HTR-8/SVneo (cell line): ENCODE results near the gene DBNL.

Source experiments
- DNase-seq: peaks from one replicate; pipeline ENCODE4 v3.0.0; 2011; ENCODE audit warnings: low spot score, mixed read lengths; ENCODE audit not compliant: insufficient read length
- FAIRE-seq: peaks from 2 replicates; lab custom pipeline; 2011; peaks lifted over from hg19 to GRCh38; lab: Jason Lieb, UNC

Gene DBNL

DNA sequence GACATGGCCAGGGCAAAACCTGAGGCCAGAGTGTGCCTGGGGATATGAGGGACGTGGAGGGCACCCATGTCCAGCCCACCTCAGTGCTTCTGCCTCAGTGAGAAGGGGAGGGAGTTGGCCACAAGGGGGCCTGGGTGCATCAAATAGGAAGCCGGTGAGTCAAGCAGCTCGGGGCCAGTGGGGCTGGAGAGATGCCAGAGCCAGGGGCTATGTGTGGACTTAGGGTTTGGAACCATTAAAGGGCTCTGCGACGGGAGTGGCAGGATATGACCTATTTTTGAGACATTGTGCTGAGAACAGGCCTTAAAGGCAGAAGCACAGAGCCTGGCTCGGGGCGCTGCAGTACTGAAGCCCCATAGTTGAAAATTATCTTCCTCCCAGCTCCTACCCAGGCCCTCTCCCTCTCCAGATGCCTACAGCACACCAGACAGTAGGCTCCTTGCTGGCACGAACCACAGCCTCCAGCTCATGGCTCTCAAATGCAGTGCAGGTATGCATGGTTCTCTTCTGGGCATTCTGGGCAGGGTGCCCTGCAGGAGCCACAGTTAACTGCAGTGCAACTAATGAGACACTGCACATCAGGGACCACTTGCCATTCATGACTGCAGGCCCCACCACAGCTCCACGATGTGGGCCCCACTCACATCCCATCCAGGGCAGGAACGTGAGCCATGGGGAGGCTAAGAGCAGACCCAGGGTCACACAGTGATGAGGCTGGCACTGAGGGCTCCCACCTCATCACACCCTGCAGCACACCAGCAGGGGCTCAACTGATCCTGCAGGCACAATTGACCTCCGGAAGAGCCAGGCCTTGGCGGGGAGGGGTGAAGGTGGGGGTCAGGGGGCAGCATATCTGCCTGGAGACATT, 28.1 kb downstream of the DBNL start:
- DNase-seq (peak; percentile 89), FAIRE-seq (no peak)

DNA sequence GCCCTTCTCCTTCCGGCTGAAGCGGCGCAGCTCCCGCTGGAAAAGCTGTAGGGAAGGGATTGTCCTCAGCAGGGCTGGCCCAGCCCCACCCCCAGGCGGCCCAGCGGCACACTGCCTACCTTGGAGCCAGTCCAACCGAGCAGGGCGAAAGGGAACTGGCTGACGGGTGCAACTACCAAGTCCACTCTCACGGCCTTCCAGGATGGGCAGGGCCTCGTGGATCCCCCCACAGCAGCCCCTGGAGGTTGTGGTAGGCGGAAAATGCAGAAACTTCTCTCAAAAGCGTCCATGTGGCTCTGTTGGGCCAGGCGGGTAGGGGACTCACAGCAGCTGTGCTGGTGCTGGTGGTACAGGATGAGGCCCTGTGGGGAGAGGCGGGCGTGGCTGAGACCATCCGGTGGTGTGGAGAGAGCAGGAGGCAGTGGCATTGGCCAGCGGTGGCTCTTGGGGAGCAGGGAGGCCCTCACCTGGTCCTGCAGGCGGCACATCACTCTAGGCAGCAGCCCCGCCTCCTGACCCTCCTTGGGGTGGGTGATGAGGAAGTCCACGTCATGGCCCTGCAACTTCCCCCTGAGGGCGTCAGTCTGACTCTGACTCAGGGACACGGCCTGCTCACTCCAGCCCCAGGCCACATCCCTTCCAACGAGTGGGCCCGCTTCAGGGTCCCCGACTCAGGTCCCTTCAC, 29.3 kb downstream of the DBNL start:
- peak; percentile 60 for DNase-seq
- peak; percentile 81 for FAIRE-seq

DNA sequence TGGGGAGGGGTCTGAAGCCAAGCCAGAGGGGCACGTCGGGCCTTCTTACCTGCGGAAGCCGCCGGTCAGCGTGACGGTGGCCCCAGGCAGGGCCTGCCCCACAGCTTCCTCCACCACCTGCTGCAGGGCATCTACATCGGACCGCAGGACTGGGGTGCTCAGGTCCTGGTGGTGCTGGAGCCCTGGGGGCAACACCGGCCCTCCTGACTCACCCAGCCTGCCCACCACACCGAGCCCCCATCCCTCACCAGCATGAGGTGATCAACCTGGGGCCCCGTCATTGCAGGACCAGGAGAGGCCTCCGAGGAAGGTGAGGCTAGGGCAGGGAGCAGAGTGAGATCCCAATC, 29.8 kb downstream of the DBNL start:
- FAIRE-seq, result no peak

DNA sequence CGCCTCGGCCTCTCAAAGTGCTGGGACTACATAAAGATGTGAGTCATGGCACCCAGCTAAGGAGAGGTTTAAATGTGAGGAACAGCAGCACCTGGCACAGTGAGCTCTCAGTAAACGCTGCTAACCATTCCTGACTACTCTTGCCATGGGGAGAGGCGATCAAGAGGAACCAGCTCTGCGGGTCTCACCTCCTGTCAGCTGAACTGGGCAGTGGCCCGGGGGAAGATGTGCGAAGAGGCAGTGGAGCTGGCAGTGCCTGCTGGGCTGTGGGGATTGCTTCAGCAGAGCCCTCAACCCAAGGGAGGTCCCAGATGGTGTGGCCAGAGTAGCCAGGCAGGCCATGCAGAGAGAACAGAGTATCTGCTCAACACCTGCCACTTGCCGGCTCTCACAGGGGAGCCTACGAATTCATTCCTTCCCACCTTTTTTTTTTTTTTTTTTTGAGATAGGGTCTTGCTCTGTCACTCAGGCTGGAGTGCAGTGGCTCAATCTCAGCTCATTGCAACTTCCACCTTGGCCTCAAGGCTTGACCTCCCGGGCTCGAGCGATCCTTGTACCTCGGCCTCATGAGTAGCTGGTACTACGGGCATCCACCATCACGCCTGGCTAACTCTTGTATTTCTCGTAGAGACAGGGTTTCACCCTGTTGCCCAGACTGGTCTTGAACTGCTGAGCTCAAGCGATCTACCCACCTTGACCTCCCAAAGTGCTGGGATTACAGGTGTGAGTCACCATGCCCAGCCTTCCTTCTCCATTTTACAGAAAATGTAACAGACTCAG, 31.0 kb downstream of the DBNL start:
- DNase-seq, result no peak
- peak; percentile 63 for FAIRE-seq

More for the DNA sequence above, 29.8 kb downstream of the DBNL start:
- no peak for DNase-seq

DNA sequence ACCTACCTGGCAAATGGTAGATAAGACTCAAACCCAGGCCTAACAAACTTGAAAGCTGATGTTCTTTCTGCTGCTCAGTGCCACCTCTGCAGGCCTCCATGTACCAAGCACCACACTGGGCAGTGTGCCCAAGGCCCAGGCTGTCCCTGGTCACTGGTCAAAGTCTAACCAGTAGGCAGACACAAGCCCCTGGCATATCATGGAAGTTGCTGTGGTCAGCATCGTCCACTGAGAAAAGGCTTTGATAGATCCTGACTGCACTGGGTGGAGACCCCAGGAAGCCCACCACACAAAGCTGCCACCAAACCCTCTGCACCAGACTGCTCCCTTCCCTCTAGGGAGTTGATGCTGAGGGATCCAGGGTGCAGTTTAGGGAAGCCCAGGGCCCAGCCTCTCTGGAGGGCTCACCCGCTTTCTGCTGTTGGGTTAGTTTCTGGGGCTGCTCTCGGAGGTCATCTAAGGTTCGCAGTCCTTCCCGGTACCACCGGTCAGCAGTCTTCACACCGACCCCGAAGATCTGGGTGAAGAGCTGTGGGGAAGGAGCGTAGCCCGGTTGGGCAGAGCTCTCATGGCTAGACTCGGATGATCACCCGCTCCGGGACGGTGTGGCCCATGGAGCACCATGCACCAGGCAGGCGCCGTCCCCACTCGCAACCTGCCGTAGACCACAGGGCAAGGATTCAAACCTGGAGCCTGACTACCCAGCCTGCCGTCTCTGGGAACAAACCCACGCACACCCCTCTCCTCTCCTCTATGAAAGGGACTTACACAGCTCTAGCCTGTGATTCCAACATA, 31.8 kb downstream of the DBNL start:
- FAIRE-seq, result no peak
- no peak for DNase-seq

DNA sequence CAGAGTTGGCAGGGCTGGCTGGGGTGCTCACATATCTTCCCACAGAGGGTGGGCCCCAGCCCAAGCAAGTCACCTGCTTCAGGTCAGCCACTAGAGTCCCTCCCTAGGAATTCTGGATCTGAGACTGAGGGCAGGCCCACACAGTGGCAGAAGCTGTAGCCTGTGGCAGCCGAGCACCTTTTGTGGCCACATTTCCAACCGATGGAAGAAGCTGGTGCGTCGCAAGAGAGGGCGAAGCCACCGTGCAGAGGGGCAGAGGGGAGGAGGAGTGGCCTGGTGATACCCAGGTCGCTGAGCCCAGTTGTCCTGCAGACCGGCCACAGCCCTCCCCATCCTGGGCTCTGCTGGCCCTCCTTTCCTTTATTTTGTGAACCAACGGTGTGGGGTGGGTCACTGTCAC, 32.6 kb downstream of the DBNL start:
- DNase-seq (no peak), FAIRE-seq (no peak)

DNA sequence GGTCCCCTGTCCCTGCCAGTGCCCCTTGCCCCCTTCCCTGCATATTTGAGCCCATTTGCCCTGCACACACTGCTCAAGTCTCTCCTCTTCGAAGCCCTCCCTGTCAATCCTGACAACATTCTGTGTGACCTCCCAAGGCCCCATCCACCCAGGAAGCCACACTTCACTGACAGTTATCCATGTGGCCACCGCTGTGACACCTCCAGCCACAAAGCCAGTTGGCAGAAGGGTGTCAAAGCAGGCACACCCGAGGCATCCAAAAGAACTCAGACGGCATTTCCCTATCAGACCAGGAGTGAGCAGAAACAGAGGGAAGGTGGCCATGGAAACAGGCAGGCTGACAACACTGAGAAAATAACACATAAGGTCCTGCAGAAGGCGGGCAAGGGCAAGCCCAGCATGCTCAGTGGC, 33.2 kb downstream of the DBNL start:
- no peak for FAIRE-seq
- no peak for DNase-seq

DNA sequence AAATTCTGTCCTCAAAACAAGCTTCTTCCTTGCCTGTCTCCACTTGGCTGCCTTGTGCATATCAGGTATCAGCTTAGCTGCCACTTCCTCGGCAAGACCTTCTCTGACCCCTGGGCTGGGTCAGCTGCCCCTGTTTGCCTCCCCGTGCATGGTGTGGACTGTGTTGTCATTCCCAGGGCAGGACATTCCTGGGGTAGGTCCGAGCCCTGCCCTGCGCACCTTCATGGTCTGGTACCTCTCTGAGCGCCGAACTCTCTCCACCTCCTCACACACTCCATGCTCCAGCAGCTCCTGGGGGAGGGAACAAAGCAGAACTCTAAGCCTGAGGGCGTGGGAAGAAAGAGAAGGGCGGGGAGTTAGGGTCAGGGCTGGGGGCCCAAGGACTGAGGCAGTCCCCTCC, 34.0 kb downstream of the DBNL start:
- no peak for FAIRE-seq
- no peak for DNase-seq

DNA sequence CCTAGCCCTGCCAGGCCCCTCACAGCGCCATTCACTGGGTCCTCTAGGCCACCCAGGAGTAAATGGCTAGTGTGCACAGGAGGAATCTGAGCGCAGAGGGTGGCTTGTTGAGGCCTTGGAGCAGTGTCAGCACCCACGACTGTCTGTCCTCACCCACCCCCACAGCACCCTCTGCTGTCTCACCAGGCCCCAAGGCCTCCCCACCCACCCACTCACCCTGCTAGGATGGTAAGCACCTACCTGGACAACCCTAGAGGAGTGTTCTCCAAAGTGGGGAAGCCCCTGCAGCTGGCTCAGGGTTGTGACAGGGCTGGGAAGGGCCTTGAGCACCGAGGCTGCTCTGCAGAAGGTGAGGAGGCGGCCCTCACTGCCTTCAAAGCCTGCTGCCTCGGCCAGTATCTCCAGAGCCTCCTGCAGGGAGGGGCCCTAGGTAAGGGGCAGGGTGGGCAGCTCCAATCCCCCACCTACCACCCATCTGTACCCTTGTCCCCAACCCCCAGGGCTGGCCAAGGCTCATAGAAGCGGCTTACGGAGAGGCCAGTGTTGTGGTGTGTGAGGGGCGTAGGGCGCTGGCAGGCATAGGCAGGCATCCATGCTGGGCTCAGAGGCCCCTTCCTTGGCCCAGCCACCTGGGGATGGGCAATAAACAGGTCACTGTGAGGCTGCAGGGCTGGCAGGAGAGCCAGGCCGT, 35.0 kb downstream of the DBNL start:
- DNase-seq (no peak), FAIRE-seq (no peak)

DNA sequence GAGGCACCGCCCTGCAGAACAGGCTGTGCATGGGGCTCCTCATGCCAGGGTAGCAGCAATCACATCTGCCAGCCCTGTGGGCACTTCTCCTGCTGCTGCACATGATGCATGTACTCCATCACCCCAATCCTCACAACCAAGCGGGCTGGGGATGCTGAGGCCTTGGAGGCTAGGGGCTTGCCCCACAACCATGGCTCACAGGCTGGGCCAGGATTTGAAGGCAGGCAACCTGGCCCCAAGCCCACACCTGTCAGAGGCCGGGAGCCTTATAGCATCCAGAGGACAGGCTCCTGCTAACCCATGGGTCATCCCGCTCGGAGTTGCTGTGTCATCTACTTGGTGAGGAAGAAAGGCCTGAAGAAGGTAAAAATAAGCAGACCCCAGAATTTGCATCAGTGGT, 35.6 kb downstream of the DBNL start:
- FAIRE-seq, result no peak
- DNase-seq, result no peak

DNA sequence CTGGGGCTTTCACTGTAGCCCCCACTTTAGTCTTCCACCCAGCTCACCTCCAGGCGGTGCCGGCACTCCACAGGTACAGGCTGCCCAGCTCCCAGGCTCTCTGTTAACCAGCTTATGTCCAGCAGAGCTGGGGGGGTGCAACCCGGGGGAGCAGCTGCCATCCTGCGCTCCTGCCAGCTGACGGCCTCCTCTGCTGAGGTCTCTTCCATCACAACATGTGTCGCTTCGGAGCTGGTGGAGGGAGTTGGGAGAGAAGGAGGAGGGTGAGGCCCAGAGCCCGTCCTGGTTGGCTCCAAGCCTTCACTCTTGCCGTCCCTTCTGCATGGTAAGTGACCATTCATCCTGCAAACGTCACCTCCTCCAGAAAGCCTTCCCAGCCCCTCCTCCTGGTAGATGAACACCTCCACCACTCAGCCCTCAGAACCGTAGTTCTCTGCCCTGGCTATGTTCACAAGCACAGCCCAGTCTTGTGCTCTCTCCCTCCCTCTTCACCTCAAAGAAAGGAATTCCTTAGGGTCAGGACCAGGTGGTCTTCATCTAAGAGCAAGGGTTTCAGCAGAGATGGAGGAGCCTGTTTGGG, 36.3 kb downstream of the DBNL start:
- FAIRE-seq, result no peak
- DNase-seq, result no peak

DNA sequence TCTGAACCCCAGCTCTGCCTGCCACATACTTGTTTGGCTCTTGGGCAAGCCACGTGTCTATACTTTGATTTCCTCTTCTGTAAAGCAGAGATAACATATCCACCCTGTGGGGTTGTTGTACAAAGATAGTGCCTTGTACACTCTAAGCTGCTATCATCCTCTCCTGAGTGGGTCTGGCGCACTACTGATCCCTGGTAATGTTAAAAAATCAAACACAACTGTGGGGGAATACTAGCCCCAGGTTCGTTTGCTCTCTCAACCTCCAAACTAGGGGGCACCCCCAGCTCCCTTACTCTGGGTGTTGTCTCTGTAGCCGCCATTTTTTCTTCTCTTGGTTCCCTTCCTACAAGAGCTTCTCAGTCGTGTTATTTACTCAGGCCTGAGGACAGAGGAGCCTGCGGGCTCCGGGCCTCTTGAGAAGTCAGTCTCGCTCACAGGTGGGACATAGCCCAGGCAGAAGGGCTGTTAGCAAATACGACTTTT, 36.8 kb downstream of the DBNL start:
- DNase-seq (no peak), FAIRE-seq (no peak)

DNA sequence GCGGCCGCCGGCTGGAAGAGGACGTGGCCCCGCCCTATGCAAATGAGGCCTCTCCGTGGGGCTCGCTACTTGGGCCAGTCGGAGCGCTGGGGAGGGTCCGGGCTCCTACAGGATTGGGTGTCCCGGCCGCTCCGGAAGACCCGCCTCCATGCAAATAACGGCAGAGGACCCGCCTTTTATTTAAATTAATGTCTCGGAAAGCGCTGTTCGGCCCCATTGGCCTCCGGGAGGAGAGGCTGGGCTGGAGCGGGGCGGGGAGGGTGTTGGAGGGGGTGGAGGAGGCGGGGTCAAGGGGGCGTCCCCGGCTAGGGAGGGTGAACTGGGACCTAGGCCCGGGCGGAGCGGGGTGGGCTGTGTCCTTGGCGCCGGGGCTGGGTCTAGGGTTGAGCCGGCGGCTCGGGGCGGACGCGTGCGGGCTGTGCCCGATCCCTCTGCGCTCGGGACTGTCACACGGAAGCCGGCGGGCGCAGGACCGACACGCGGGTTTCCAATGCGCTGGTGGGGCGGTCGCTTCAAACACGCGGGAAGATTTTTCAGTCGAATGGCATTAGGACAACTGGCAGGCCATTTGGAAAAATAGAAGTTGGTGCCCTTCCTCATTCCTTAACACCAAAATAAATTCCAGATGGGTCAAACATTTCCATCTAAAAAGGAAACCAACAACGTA, 38.2 kb downstream of the DBNL start:
- peak; percentile 89 for FAIRE-seq
- DNase-seq, result peak; percentile 96

DNA sequence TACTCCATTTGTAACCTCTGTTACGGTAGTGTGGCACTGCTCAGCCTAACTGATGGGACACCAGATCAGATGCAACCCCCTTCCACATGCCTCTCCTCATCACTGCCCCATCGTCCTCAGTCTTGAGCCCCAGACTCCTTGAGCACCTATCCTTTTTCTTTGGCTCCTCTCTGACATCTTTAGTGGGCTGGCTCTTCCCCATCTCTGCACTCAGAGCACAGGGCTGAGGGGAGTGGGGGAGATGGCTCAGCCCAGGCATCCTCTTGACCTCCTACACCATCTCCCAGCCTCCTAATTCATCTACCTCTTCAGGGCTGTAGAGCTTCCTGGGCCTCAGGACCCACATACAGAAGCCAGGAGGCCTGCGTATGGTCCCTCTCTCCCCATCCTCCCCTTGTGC, 39.3 kb downstream of the DBNL start:
- FAIRE-seq (no peak), DNase-seq (no peak)

DNA sequence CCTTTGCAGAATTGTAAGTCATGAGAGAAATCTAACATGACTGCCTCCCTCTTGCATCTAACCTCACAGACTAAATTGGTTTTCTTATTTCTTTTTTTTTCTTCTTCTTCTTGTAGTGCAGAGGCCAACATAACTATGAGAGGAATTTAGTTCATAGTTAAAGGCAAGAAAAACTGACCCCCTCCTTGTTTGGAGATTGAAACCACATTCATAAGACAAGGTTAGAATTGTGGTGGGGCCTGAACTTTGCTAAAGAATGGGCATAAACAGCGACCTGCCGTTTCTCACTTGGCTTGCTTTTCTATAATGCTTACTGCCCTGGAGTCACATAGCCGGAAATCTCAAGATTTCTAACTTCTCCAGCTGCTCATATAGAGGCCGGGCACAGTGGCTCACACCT, 40.2 kb downstream of the DBNL start:
- no peak for DNase-seq
- no peak for FAIRE-seq

DNA sequence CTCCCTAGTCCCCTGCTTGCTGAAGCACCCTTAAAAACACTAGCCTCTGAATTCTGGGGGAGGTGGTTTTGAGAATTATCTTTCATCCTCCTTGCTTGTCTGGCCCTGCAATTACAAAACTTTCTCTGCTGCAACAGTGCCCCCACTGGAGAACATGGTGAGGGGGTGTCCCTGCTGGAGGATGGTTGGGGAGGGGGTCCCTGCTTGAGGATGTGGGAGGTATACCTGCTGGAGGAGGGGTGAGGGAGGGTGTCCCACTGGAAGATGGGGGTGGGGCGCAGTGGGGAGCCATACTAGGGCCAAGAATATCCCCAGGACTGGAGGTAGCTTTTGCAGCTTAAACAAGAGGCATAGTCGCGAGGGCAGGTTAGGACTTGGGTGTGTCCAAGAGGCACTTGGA, 41.0 kb downstream of the DBNL start:
- DNase-seq, result no peak
- FAIRE-seq, result no peak

DNA sequence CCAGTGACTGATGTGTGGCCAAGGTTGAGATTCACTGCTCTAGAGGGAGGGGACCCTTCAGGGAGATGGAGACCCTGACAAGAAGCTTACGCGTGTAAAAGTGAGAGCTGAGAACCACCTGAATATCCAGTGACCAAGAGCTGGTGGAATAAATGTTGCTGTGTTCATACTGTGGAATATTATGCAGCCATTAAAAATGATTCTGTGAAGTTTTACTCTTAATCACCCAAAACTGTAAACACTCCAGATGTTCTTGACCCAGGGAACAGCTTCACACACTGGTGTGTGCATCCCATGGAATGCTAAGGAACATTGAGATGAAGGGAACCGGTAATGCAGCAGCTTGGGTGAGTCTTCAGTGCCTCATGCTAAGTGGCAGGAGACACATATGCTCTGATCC, 42.1 kb downstream of the DBNL start:
- FAIRE-seq, result no peak
- no peak for DNase-seq

DNA sequence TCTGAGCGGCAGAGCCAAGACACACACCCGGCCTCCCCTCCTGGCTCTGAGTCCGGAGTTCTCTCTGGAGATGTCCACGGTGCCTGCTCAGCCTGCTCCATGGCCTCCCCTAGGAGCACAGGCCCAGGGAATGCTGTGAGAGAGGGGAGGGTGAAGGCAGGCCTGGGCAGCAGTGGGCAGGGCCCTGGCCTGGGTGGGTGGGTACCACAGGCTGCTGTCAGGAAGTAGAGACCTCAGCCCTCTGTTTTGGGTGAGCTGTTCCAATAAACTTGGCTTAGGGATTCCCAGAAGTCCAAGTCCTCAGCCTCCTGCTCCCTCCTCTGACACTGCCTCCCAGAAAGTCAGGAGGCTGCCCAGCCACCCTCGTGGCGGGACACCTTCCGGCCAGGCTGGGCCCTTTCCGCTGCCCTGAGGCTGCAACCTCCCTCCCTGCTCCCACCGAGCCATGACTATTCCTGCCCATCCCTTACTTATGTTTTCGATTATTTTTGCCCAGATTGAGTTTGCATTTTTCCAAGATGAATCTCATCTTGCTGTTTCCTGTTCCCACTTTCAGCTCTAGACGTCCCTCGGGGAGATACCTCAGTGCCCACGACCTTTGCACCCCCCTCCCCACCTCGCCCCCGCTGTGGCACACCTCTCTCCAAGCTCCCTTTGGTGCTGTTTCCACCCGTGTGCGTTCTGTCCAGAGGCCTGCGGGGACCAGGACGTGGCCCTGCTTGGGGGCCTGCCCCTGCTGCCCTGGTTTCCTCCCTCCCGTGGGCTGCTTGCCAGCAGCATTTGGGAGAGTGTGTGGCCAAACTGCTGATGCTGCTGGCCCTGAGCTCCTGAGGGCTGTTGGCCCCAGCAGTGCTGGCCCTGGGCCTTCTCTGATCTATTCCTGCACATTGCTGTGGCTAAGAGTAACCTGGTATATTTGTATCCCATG, 43.7 kb downstream of the DBNL start:
- DNase-seq (peak; percentile 54), FAIRE-seq (peak; percentile 57)
